Daoy (cell line): Measurements from ENCODE around the gene CADM1. TPM values are rescaled to one million over a fixed set of nuclear protein-coding genes. Genes with fewer than 3 reads are reported as not detected.
A peak's percentile ranks its signal among the peaks of the same experiment; 100 is the strongest.

ENCODE experiments used
- DNase-seq: peaks from one replicate; pipeline ENCODE4 v3.0.0-alpha.2; 2015; ENCODE audit warnings: low read depth
- total RNA-seq: library from RNA; depleted of rRNA; stranded (reverse); fragments of >200 nt; shearing (Covaris generic); gene quantifications from 2 replicates; pipeline ENCODE4 v1.2.3, GENCODE V29; 2014

The CADM1 gene
- total RNA-seq, 1 experiment from 2014 or later, result 91.4 TPM

DNA sequence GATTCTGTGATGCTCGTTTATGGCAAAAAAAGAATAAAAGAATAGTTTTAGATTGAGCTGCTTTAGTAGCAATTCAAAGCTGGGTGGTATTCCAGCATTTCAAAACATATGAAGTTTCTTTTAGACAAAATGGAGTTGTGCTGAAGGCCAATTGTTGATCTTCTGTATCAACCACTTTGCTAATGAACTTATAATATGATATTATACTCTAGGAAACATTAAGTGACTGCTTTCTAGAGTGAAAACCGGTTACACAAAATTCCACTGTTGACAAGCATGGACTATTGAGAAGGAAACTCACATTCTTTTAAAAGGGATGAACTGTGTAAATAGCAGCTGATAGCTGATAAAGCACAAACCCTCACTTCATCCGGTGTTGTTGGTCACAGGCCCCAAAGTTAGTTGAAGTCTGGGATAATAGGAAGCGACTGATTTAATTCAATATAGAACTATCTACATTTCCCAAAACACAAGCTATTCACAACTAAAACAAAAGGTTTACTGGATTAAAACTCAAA lies 255.1 kb downstream of the CADM1 start:
- DNase-seq, result no peak

DNA sequence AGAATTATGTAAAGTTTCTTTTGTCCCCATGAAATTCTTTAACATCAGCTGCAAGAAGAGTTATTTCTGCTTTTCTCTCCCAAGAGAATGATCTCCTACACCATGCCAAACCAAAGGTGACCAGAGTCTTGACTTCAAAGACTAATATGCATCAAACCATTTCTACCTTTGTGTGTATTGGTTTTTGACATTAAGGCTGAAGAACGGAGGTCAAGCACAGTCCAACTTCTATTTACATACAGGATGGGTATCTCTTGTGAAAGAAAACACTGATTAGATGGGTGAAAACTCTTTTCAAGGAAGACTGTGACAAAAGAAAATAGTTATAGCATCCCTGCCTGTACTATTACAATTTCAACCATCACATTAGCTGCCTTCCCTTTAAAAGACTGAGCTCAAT lies 256.3 kb downstream of the CADM1 start:
- DNase-seq, result no peak

- DNase-seq, result no peak
Measured at GRCh38 chr11:115247361-115247760, 256.9 kb downstream of the CADM1 start.

DNA sequence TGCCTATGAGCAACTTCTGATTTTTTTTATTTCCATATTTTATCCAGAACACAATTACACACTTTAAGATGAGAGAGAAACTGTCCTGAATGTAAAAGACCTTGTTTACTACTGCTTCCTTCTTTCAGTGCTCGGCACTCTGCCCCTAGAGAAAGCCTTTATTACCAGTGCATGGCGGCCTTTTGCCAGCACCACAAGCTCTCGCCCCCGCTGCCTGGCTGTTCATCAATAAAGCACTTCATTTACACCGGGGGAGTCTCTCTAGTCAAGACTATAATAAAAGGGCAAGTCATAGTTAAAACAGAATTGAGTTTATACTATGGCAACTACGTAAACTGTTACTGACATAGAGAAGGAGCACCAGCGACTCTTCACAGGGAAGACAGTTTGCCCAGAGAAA lies 259.5 kb downstream of the CADM1 start:
- DNase-seq, result no peak

- no peak for DNase-seq
Measured at GRCh38 chr11:115244296-115244695, 259.9 kb downstream of the CADM1 start.

GRCh38 chr11:115242982-115243381 lies 261.2 kb downstream of the CADM1 start:
- DNase-seq, result no peak

GRCh38 chr11:115241899-115242298 lies 262.3 kb downstream of the CADM1 start:
- DNase-seq, result no peak

GRCh38 chr11:115238791-115239190 lies 265.4 kb downstream of the CADM1 start:
- peak; percentile 17 for DNase-seq

DNA sequence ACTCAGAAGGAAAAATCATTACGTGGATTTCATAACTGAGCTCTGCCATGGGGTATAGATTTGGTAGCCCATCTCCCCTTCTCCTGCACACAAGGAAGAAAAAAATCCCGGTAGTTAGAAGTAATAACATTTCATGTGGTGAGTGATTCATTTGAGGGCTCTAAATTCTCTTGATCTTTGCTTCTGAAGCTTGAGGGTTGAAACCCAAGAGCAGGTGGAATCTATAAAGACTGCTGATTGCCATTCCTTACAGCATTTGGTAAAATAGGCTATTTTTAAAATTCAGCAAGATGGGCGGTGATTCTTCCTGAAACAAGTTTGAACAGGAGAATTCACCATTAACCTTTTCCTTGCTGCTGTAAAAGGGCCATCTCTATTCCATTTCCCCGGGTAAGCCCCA lies 266.1 kb downstream of the CADM1 start:
- DNase-seq, result no peak

- DNase-seq, result no peak
Measured at GRCh38 chr11:115237578-115237977, 266.6 kb downstream of the CADM1 start.

GRCh38 chr11:115234794-115235193 lies 269.4 kb downstream of the CADM1 start:
- no peak for DNase-seq

GRCh38 chr11:115226556-115226955 lies 277.7 kb downstream of the CADM1 start:
- peak; percentile 88 for DNase-seq

GRCh38 chr11:115224551-115224950 lies 279.7 kb downstream of the CADM1 start:
- DNase-seq, result no peak

DNA sequence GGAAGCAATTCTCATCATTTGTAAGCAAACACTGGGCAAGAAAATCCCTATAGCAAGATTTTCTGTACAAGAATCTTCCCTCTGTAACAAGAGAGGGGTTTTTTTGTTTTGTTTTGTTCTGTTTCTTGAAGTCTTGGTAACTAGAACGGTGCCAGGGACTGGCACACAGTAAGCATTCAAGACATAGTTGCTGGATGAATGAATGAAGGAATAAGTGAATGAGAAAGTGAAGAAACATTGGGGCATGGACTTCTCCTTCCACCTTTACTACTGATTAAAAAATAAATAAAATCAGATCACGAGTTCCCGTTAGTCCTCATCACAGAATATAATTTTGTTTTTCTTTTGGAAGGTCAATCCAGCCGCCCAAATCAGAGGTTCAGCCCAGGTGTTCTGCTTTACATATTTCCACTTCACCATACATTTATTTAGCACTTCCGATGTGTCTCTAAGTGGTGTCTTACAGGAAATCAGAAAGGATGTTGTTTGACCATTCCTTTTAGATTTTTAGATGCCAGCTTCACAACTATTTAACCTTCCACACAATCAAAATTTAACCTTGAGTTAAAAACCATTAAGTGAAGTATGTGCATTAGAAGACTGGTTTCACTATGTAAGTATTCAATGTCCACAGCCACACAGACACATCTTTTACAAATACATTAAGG lies 281.2 kb downstream of the CADM1 start:
- no peak for DNase-seq

- peak; percentile 85 for DNase-seq
Measured at GRCh38 chr11:115222218-115222862, 281.9 kb downstream of the CADM1 start.

- peak; percentile 10 for DNase-seq
Measured at GRCh38 chr11:115221461-115222069, 282.6 kb downstream of the CADM1 start.

- no peak for DNase-seq
Measured at GRCh38 chr11:115220911-115221310, 283.3 kb downstream of the CADM1 start.

GRCh38 chr11:115220423-115220822 lies 283.8 kb downstream of the CADM1 start:
- DNase-seq, result no peak

DNA sequence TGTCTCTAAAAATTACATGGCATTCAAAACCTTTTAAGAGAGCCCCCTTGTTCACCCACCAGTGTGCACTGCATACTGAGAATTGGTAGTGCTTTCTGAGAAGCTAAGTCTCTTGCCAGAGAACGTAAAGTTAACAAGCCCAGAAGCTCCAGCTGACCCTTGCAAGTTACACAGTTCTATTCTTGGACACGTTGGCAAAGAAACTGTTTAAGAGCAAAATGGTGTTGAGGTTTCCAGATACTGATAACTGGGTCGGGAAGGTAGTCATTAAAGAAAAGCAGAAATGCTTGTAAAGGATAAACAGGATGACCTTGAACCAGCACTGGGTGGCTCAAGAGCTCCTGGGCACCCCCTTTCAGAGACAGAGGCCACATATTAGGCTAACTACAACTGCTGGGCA lies 284.8 kb downstream of the CADM1 start:
- no peak for DNase-seq

- DNase-seq, result peak; percentile 48
Measured at GRCh38 chr11:115217726-115218311, 286.4 kb downstream of the CADM1 start.

GRCh38 chr11:115215694-115216617 lies 288.3 kb downstream of the CADM1 start:
- DNase-seq, result no peak
